ENCODE measurements around the gene DUSP22. TPM values are rescaled to one million over a fixed set of nuclear protein-coding genes. Genes with fewer than 3 reads are reported as not detected.

DUSP22 gene
- polyA plus RNA-seq, 3 donors = 107 to 120 (median 117) TPM

- Histone ChIP-seq H3K9me3 (replicated peaks in 1 of 2; ENCODE audit: control insufficient read depth in 1 of 2, insufficient read depth in 1 of 2, low read length in 2 of 2) (peaks cover 0 to 11% of the 10 kb centered on the region in 2 donors), H3K27ac (ENCODE audit: low read depth in 1 of 2, low read length in 2 of 2) (no peak overlapping the region), H3K4me3 (replicated peaks in 1 of 3; ENCODE audit: low read depth in 2 of 3, low read length in 3 of 3) (peak overlapping the region; percentile 55 to 84 (median 57)), H3K4me1 (ENCODE audit: control insufficient read depth in 1 of 2, insufficient read depth in 2 of 2, low read length in 2 of 2) (peaks cover 31 to 41% of the 10 kb centered on the region in 2 donors), H3K9ac (ENCODE audit: insufficient read depth, low read length, poor library complexity, severe bottlenecking) (peak overlapping the region; percentile 69), H3K27me3 (ENCODE audit: control insufficient read depth in 2 of 2, insufficient read depth in 2 of 2, low read length in 2 of 2) (peaks cover 47 to 85% of the 10 kb centered on the region in 2 donors), H4K20me1 (ENCODE audit: insufficient read depth, low read length) (peaks cover 60% of the 10 kb centered on the region), H3K4me2 (replicated peaks; ENCODE audit: extremely low read depth, low read length, poor library complexity, severe bottlenecking) (peak overlapping the region; percentile 92), H3K36me3 (replicated peaks in 1 of 2; ENCODE audit: control insufficient read depth in 1 of 2, insufficient read depth in 2 of 2, low read length in 2 of 2) (peaks cover 22 to 38% of the 10 kb centered on the region in 2 donors), H2AFZ (ENCODE audit: insufficient read depth, low read depth, low read length, poor library complexity, severe bottlenecking) (peak overlapping the region; percentile 84), H3K79me2 (ENCODE audit: insufficient read depth, low read length) (no peaks in the 10 kb centered on the region)
- TF ChIP-seq CTCF (IDR thresholded peaks at IDR 0.05) = no peak
- Mint-ChIP-seq H3K9me3 (peaks cover 0 to 27% (median 14%) of the 10 kb centered on the region in 7 donors), H3K4me3 (peak overlapping the region; percentile 98 to 99), H3K4me1 (peaks cover 32% of the 10 kb centered on the region), H3K27me3 (ENCODE audit: low read depth in 3 of 3) (peaks cover 66 to 90% (median 80%) of the 10 kb centered on the region in 3 donors), H3K27ac (peak overlapping the region in 3 of 7 donors; percentile 12 to 73 (median 26)), H3K36me3 (peaks cover 37 to 39% of the 10 kb centered on the region in 2 donors)
- intact Hi-C loops (cut with micrococcal nuclease) = loop anchor here in 1 of 2 donors (5.0 kb wide), 1 partner anchor 206 kb away; no protein-coding TSS in a partner anchor
- WGBS (ENCODE audit: insufficient coverage) = 4% methylated on average over 68 of the region's 68 CpGs
- no peak for DNase-seq
These were observed 101.3 kb downstream of the DUSP22 start for GRCh38 chr6:393391-394221.

- peaks cover 25 to 49% of the 10 kb centered on the region in 2 donors for H3K36me3 ChIP-seq (replicated peaks in 1 of 2; ENCODE audit: control insufficient read depth in 1 of 2, insufficient read depth in 2 of 2, low read length in 2 of 2)
- H3K27me3 ChIP-seq (ENCODE audit: control insufficient read depth in 2 of 2, insufficient read depth in 2 of 2, low read length in 2 of 2) = peaks cover 41 to 81% of the 10 kb centered on the region in 2 donors
- peaks cover 29% of the 10 kb centered on the region for H3K4me1 Mint-ChIP-seq
- no peak overlapping the region for H3K4me3 ChIP-seq (replicated peaks in 1 of 3; ENCODE audit: low read depth in 2 of 3, low read length in 3 of 3)
- no peak for TF ChIP-seq CTCF (IDR thresholded peaks at IDR 0.05)
- H4K20me1 ChIP-seq (ENCODE audit: insufficient read depth, low read length) = peaks cover 63% of the 10 kb centered on the region
- H3K9me3 Mint-ChIP-seq = peaks cover 0 to 26% (median 14%) of the 10 kb centered on the region in 7 donors
- no peaks in the 10 kb centered on the region for H3K79me2 ChIP-seq (ENCODE audit: insufficient read depth, low read length)
- H3K27me3 Mint-ChIP-seq (ENCODE audit: low read depth in 3 of 3) = peaks cover 61 to 90% (median 76%) of the 10 kb centered on the region in 3 donors
- WGBS (ENCODE audit: insufficient coverage) = 95% methylated on average over 13 of the region's 13 CpGs
- H3K4me1 ChIP-seq (ENCODE audit: control insufficient read depth in 1 of 2, insufficient read depth in 2 of 2, low read length in 2 of 2) = peaks cover 29 to 34% of the 10 kb centered on the region in 2 donors
- no peak for DNase-seq
- H3K9ac ChIP-seq (ENCODE audit: insufficient read depth, low read length, poor library complexity, severe bottlenecking) = no peak overlapping the region
- H3K36me3 Mint-ChIP-seq = peaks cover 45 to 49% of the 10 kb centered on the region in 2 donors
- H3K9me3 ChIP-seq (replicated peaks in 1 of 2; ENCODE audit: control insufficient read depth in 1 of 2, insufficient read depth in 1 of 2, low read length in 2 of 2) = peaks cover 0 to 11% of the 10 kb centered on the region in 2 donors
- no peak overlapping the region for H2AFZ ChIP-seq (ENCODE audit: insufficient read depth, low read depth, low read length, poor library complexity, severe bottlenecking)
- peak overlapping the region in 1 of 7 donors; percentile 64 for H3K27ac Mint-ChIP-seq
- H3K4me3 Mint-ChIP-seq = peak overlapping the region in 1 of 2 donors; percentile 84
- H3K4me2 ChIP-seq (replicated peaks; ENCODE audit: extremely low read depth, low read length, poor library complexity, severe bottlenecking) = no peak overlapping the region
- H3K27ac ChIP-seq (ENCODE audit: low read depth in 1 of 2, low read length in 2 of 2) = no peak overlapping the region
- intact Hi-C loops (cut with micrococcal nuclease) = loop anchor here in 1 of 2 donors (5.0 kb wide), 1 partner anchor 207 kb away; no protein-coding TSS in a partner anchor
These were observed 102.5 kb downstream of the DUSP22 start for GRCh38 chr6:394641-395289.

Data from CD14-positive monocyte (primary cell).